22Rv1 (cell line): ENCODE measurements around the gene PSMA3.

Source experiments
- CTCF ChIP-seq: fragments of 450-650 bp; IDR thresholded peaks from 2 replicates; pipeline ENCODE4 v1.5.1; 2017; ENCODE audit warnings: mild to moderate bottlenecking
- ZFX ChIP-seq: fragments of 450-650 bp; IDR thresholded peaks from 2 replicates; pipeline ENCODE4 v1.6.1; 2017; ENCODE audit warnings: antibody characterized with exemption, borderline replicate concordance

DNA sequence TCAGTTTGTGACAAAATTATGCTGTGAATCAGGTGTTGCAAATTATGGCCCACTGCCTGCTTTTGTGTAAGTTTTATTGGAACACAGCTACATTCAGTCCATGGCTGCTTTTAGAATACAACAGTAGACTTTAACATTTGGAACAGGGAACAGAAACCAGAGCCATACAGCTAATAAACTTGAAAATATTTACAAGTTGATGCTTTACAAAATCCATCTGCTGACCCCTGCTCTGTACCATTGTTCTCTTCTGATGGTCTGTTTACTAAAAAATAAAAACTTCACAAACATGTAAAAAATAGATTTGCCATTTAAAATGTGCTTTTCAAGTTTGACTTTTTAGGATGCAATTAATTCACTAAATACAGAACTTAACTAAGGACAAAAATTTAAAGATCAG is 20.8 kb downstream of the PSMA3 start:
- no peak for TF ChIP-seq CTCF
- TF ChIP-seq ZFX: no peak
